Body of pancreas (tissue), 4 donors: ENCODE measurements around the gene RNF10. TPM values are rescaled to one million over a fixed set of nuclear protein-coding genes. Genes with fewer than 3 reads are reported as not detected.
A peak's percentile ranks its signal among the peaks of the same experiment; 100 is the strongest.

Experiments
- ATAC-seq: fragments of 150-250 bp; one replicate; pipeline ENCODE4 v1.9.1; 2016
- DNase-seq, 4 donors: peaks; one replicate each; pipeline ENCODE4 v3.0.0-alpha.2; 2019
- H3K27ac ChIP-seq, 4 donors: fragments of 200-600 bp; sonication (generic); 1 replicate in 3 of 4; 2 replicates in 1 of 4; pipeline versions ENCODE4 v1.5.1 to v1.6.1; 2016 to 2019; ENCODE audit warnings: mild to moderate bottlenecking in 1 of 4, mixed read lengths in 1 of 4, moderate library complexity in 1 of 4
- H3K27me3 ChIP-seq, 2 donors: fragments of 200-600 bp; sonication (generic); one replicate each; pipeline ENCODE4 v1.6.0; 2016; ENCODE audit warnings: mild to moderate bottlenecking in 1 of 2
- H3K36me3 ChIP-seq, 2 donors: fragments of 200-600 bp; sonication (generic); replicated peaks in 1 of 2; 2 replicates each; pipeline ENCODE4 v1.5.1; 2016; ENCODE audit warnings: low read depth in 2 of 2; ENCODE audit not compliant: insufficient read depth in 1 of 2
- H3K4me1 ChIP-seq: fragments of 200-600 bp; sonication (generic); one replicate; pipeline ENCODE4 v1.6.0; 2016
- H3K4me3 ChIP-seq, 2 donors: fragments of 200-600 bp; sonication (generic); 1 replicate in 1 of 2; 2 replicates in 1 of 2; pipeline ENCODE4 v1.5.1; 2016 to 2019
- H3K9me3 ChIP-seq, 3 donors: fragments of 200-600 bp; sonication (generic); 1 replicate in 2 of 3; 2 replicates in 1 of 3; pipeline ENCODE4 v1.5.1; 2016
- POLR2A ChIP-seq, 3 donors: fragments of 450-650 bp; IDR thresholded peaks; one replicate each; pipeline ENCODE4 v1.6.1; 2016; ENCODE audit warnings: antibody characterized with exemption in 3 of 3, mild to moderate bottlenecking in 2 of 3
- WGBS, 2 donors: methylation state at CpG; one replicate each; pipeline ENCODE4 v1.1.5; 2017; 5-methylcytosine and 5-hydroxymethylcytosine counted together
- intact Hi-C: fragments of 100-400 bp; cut with DNase I; formaldehyde crosslinking; loops from one replicate; pipeline ENCODE4 v1.15.1; 2023
- total RNA-seq, 2 donors: library from RNA; depleted of rRNA; stranded (reverse); fragments of >200 nt; gene quantifications; one replicate each; pipeline ENCODE4 v1.1.0, GENCODE V29; 2016
- TF ChIP-seq, protein P1 (sequence below), 7 experiments: fragments of 450-650 bp in 4 of 7; fragments of 200-600 bp in 3 of 7; sonication (generic) in 3 of 7; IDR thresholded peaks; one replicate each; pipeline ENCODE4 v1.5.1; 2016 to 2019; ENCODE audit warnings: antibody characterized with exemption in 7 of 7

Gene RNF10
- total RNA-seq, 2 donors from 2014 or later: 62.5 to 124 TPM

GRCh38 chr12:120539303-120539702 lies 5.1 kb downstream of the RNF10 start:
- Histone ChIP-seq H3K9me3 (no peaks in the 10 kb centered on the region), H3K36me3 (no peaks in the 10 kb centered on the region), H3K27me3 (no peaks in the 10 kb centered on the region), H3K4me3 (no peak overlapping the region), H3K27ac (peak overlapping the region in 3 of 4 donors; percentile 76 to 94 (median 86)), H3K4me1 (peaks cover 83% of the 10 kb centered on the region)
- DNase-seq (peak in 2 of 4 donors; percentile 21 to 32), ATAC-seq (no peak)
- WGBS, 2 donors: 7 to 11% methylated on average over 1 of the region's 1 CpG
- intact Hi-C loops: no loop called here
- TF ChIP-seq, protein P1, sequence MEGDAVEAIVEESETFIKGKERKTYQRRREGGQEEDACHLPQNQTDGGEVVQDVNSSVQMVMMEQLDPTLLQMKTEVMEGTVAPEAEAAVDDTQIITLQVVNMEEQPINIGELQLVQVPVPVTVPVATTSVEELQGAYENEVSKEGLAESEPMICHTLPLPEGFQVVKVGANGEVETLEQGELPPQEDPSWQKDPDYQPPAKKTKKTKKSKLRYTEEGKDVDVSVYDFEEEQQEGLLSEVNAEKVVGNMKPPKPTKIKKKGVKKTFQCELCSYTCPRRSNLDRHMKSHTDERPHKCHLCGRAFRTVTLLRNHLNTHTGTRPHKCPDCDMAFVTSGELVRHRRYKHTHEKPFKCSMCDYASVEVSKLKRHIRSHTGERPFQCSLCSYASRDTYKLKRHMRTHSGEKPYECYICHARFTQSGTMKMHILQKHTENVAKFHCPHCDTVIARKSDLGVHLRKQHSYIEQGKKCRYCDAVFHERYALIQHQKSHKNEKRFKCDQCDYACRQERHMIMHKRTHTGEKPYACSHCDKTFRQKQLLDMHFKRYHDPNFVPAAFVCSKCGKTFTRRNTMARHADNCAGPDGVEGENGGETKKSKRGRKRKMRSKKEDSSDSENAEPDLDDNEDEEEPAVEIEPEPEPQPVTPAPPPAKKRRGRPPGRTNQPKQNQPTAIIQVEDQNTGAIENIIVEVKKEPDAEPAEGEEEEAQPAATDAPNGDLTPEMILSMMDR (IDR thresholded peaks at IDR 0.05): no peak
- TF ChIP-seq POLR2A (IDR thresholded peaks at IDR 0.05): no peak

DNA sequence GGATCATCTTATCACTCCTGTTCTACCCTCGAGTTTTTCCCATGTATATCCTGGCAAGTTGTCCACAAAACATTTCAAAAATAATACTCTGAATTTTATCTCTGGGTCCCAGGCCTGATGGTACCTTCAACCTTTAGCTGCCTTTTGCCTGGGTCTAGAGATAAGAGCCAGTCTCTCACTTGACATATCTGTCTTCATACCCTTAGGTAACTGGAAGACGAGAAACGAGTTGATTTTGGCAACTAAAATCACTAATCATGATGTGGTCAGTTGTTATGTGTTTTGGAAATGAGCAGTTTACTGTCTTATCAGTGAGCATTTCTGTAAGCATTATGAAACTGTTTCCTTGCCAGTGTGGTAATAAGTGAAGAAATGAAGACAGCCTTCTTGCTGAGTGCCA lies 6.3 kb downstream of the RNF10 start:
- ATAC-seq: no peak
- intact Hi-C loops: no loop called here

DNA sequence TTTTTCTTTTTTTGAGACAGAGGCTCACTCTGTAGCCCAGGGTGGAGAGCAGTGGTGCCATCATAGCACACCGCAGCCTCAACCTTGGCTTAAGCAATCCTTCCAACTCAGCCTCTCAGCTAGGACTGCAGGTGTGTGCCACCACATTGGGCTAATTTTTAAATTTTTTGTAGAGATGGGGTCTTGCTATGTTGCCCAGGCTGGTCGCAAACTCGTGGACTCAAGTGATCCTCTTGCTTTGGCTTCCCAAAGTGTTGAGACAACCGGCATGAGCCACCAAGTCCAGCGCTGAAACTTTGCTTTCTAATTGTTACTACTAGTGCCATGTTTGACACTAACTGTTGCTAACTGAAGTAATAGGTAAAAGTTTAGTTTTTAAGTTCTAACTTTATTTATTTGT lies 8.0 kb downstream of the RNF10 start:
- Histone ChIP-seq H3K27ac (no peak overlapping the region), H3K36me3 (peaks cover 0 to 4% of the 10 kb centered on the region in 2 donors), H3K9me3 (no peaks in the 10 kb centered on the region), H3K4me1 (peaks cover 83% of the 10 kb centered on the region), H3K4me3 (no peak overlapping the region), H3K27me3 (no peaks in the 10 kb centered on the region)
- intact Hi-C loops: no loop called here
- ATAC-seq (no peak), DNase-seq (no peak)
- TF ChIP-seq POLR2A (IDR thresholded peaks at IDR 0.05): no peak
- TF ChIP-seq, protein P1 (IDR thresholded peaks at IDR 0.05): no peak
- 94 to 96% methylated on average over 5 of the region's 5 CpGs for WGBS, 2 donors

More for the DNA sequence above, 6.3 kb downstream of the RNF10 start:
- Histone ChIP-seq H3K27me3 (no peaks in the 10 kb centered on the region), H3K4me1 (peaks cover 88% of the 10 kb centered on the region), H3K4me3 (no peak overlapping the region), H3K27ac (peak overlapping the region in 2 of 4 donors; percentile 58 to 94), H3K9me3 (no peaks in the 10 kb centered on the region), H3K36me3 (no peaks in the 10 kb centered on the region)
- WGBS, 2 donors: 4 to 6% methylated on average over 3 of the region's 3 CpGs
- no peak for DNase-seq
- no peak for TF ChIP-seq POLR2A (IDR thresholded peaks at IDR 0.05)
- TF ChIP-seq, protein P1 (IDR thresholded peaks at IDR 0.05): no peak

GRCh38 chr12:120544691-120545090 lies 10.5 kb downstream of the RNF10 start:
- Histone ChIP-seq H3K4me3 (no peak overlapping the region), H3K36me3 (peaks cover 0 to 16% of the 10 kb centered on the region in 2 donors), H3K4me1 (peaks cover 63% of the 10 kb centered on the region), H3K27me3 (no peaks in the 10 kb centered on the region), H3K9me3 (no peaks in the 10 kb centered on the region), H3K27ac (no peak overlapping the region)
- WGBS, 2 donors: 84 to 85% methylated on average over 3 of the region's 3 CpGs
- TF ChIP-seq, protein P1 (IDR thresholded peaks at IDR 0.05): no peak
- no peak for TF ChIP-seq POLR2A (IDR thresholded peaks at IDR 0.05)
- intact Hi-C loops: no loop called here
- ATAC-seq (no peak), DNase-seq (no peak)

DNA sequence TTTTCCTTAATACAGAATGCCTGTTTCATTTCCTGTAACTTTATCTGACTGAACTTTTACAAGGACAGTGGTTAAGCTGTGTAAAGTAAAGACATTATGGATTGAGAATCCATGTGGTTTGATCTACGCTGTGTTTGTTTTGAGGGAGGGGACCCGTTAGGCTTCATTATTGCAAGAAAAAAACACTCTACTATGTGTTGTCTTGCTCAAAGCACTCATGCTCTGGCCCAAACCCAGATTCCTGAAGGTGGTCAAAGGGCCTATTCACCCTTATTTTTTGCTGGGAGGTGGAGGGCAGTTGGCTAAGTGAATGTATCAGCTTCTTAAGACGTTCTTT lies 11.9 kb downstream of the RNF10 start:
- no peaks in the 10 kb centered on the region for H3K9me3 ChIP-seq
- no peak for ATAC-seq
- TF ChIP-seq, protein P1 (IDR thresholded peaks at IDR 0.05): no peak
- no peak for TF ChIP-seq POLR2A (IDR thresholded peaks at IDR 0.05)
- no peaks in the 10 kb centered on the region for H3K27me3 ChIP-seq
- DNase-seq: no peak
- intact Hi-C loops: no loop called here
- H3K4me3 ChIP-seq: no peak overlapping the region
- peaks cover 56% of the 10 kb centered on the region for H3K4me1 ChIP-seq
- H3K27ac ChIP-seq: no peak overlapping the region
- H3K36me3 ChIP-seq: peaks cover 0 to 16% of the 10 kb centered on the region in 2 donors
- WGBS, 2 donors: 55 to 58% methylated on average over 3 of the region's 3 CpGs
